ENCODE measurements around the gene DHRS12. TPM values are rescaled to one million over a fixed set of nuclear protein-coding genes. Genes with fewer than 3 reads are reported as not detected.

DHRS12 gene
- total RNA-seq, 4 donors from 2014 or later = 11.8 to 22.2 (median 17.4) TPM

DNA sequence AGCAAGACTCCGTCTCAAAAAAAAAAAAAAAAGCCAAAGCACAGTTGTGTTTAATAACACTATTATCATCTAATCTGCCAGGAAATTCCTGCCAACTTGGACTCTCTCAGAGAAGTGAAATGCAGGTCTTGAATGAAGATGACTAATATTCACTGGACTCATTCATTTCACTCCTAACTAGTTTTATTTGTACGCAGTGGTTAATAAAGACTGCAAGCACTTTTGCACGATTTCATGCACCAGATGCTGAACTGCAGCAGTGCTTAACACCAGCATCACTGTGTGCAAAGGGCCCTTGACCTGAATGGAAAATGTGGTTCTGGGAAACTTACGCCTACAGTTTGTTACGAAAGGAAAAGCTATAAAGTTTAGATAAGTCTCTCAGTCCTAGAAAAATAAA lies 63.3 kb downstream of the DHRS12 start:
- ATAC-seq (ENCODE audit: low FRiP score) (peak; percentile 41), DNase-seq (ENCODE audit: low spot score) (no peak)
- TF ChIP-seq, protein P1, sequence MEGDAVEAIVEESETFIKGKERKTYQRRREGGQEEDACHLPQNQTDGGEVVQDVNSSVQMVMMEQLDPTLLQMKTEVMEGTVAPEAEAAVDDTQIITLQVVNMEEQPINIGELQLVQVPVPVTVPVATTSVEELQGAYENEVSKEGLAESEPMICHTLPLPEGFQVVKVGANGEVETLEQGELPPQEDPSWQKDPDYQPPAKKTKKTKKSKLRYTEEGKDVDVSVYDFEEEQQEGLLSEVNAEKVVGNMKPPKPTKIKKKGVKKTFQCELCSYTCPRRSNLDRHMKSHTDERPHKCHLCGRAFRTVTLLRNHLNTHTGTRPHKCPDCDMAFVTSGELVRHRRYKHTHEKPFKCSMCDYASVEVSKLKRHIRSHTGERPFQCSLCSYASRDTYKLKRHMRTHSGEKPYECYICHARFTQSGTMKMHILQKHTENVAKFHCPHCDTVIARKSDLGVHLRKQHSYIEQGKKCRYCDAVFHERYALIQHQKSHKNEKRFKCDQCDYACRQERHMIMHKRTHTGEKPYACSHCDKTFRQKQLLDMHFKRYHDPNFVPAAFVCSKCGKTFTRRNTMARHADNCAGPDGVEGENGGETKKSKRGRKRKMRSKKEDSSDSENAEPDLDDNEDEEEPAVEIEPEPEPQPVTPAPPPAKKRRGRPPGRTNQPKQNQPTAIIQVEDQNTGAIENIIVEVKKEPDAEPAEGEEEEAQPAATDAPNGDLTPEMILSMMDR (IDR thresholded peaks at IDR 0.05) = no peak

DNA sequence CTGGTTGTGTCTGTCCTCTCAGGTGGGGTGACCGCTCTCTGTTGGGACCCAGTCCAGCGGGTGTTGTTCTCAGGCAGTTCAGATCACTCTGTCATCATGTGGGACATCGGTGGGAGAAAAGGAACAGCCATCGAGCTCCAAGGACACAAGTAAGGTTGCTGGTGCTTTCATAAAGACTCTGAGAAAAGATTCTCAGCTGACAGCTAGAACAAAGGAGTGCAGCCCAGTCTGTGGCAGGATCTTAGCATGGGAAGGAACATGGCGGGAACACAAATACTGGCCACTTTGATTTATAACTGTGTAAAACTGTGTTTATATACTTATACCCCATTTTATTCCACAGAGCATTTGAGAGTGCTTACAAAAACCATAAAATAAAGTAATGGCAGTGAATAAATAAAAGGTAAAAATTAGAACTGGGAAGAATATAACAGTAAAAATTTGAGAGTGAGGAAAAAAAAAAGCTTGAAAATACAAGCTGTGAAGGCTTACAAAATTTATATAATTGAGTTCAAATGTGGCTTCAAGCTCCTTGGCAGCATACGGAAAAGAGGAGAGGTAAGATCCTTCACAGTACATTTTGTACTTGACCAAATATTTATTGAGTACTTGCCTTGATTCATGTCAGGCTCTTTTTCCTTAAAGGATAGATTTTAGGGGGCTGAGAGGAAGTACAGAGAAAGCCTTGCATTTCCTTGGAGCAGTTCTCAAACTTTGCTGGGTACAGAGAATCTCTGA lies 64.8 kb downstream of the DHRS12 start:
- peak; percentile 8 for ATAC-seq (ENCODE audit: low FRiP score)
- TF ChIP-seq, protein P1 (IDR thresholded peaks at IDR 0.05) = no peak
- DNase-seq (ENCODE audit: low spot score) = no peak

DNA sequence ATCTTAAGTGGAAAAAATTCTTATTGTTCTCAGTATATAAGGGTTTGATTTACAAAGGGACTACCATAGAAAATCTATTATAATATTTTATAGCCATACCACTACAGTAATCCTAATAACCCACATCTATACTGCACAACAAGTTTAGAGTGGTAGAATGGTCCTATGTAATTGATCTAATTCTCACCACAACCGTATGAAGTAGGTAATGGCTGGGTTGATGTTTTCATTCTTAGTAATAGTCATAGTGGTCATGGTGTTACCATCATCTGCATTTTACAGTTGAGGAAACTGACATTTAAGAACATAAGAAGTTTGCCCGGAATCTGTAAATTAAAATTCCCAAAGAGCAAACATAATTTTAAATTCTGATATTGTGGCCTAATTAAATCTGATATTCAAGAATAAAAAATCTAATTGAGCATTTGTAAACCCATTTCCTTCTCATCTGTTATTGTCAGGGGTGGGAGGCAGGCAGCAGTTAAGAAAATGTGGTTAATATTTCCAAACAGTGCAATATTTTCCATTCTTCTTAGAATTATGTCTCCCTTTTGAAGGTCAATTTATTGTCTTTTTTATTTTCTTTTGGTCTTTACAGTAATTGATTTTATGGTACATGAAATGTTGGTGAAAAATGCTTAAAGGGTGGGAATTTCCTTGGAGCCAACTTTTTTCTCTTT lies 65.6 kb downstream of the DHRS12 start:
- TF ChIP-seq, protein P1 (IDR thresholded peaks at IDR 0.05) = no peak
- no peak for ATAC-seq (ENCODE audit: low FRiP score)
- DNase-seq (ENCODE audit: low spot score) = no peak

- DNase-seq (ENCODE audit: low spot score) = no peak
- TF ChIP-seq, protein P1 (IDR thresholded peaks at IDR 0.05) = no peak
- ATAC-seq (ENCODE audit: low FRiP score) = no peak
Observed at GRCh38 chr13:51737609-51738008, 66.4 kb downstream of the DHRS12 start.

- no peak for DNase-seq (ENCODE audit: low spot score)
- ATAC-seq (ENCODE audit: low FRiP score) = no peak
Observed at GRCh38 chr13:51734786-51735185, 69.2 kb downstream of the DHRS12 start.

GRCh38 chr13:51733374-51734298 lies 70.3 kb downstream of the DHRS12 start:
- DNase-seq (ENCODE audit: low spot score) (no peak), ATAC-seq (ENCODE audit: low FRiP score) (peak; percentile 48)
- TF ChIP-seq, protein P1 (IDR thresholded peaks at IDR 0.05) = no peak

More at GRCh38 chr13:51734786-51735185, 69.2 kb downstream of the DHRS12 start:
- TF ChIP-seq, protein P1 (IDR thresholded peaks at IDR 0.05) = no peak
